ENCODE results near the gene CDKN2AIPNL.

CDKN2AIPNL gene

DNA sequence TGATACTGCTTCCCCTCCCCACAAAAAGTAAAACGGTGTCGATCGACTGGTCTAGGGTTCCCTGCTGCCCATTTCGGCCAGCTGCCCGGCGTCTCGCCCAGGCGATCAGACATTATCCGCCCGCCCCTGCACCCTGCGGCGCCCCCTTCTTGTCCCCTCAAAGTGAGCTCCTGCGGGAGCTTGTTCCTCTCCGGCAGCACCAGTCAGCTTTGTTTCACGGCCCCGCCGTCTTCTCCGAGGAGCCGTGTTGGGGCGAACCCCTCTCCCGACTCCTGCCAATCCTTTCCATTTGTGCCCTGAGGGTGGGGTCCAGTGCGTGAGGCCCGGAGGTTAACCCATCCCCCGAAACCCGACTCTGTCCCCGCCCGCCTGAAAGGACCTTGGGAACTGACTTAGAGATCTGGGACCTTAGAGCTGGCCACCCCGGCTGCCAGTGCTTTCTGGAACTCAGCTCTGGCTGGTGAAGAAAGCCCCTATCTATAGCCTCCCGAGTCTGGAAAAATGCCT is 39.8 kb downstream of the CDKN2AIPNL start:
- Histone ChIP-seq H3K9me3 (ENCODE audit: insufficient read depth, low read depth, low read length) (no peaks in the 10 kb centered on the region), H3K9ac (ENCODE audit: low read length) (peak overlapping the region; percentile 98), H2AK5ac (ENCODE audit: low read length) (peak overlapping the region; percentile 70), H3K36me3 (ENCODE audit: control insufficient read depth in 1 of 2, insufficient read depth in 2 of 2, low read length in 2 of 2) (peaks cover 5 to 7% of the 10 kb centered on the region in 2 experiments), H3K27me3 (ENCODE audit: insufficient read depth, low read length) (no peaks in the 10 kb centered on the region), H2BK5ac (ENCODE audit: low read depth, low read length, poor library complexity) (peak overlapping the region; percentile 91), H3K14ac (ENCODE audit: low read length) (peak overlapping the region; percentile 90), H3K4me1 (ENCODE audit: control insufficient read depth in 1 of 2, insufficient read depth in 2 of 2, low read length in 2 of 2) (peaks cover 0 to 3% of the 10 kb centered on the region in 2 experiments), H4K8ac (ENCODE audit: low read depth, low read length) (peak overlapping the region; percentile 83), H3K4ac (ENCODE audit: low read depth, low read length) (peak overlapping the region; percentile 93), H2AFZ (ENCODE audit: insufficient read depth, low read length, poor library complexity) (peak overlapping the region; percentile 64), H3K18ac (ENCODE audit: low read length) (peak overlapping the region; percentile 83), H2BK120ac (ENCODE audit: insufficient read depth, low read length, poor library complexity) (peak overlapping the region; percentile 82), H3K4me2 (ENCODE audit: low read length) (peak overlapping the region; percentile 61), H4K12ac (ENCODE audit: low read depth, low read length) (peak overlapping the region; percentile 85), H4K91ac (ENCODE audit: low read depth, low read length) (peak overlapping the region; percentile 88), H3K79me2 (ENCODE audit: control insufficient read depth, insufficient read depth, low read length, poor library complexity) (peaks cover 11% of the 10 kb centered on the region), H3K27ac (ENCODE audit: low read depth, low read length) (peak overlapping the region; percentile 94), H3K4me3 (ENCODE audit: low read depth, low read length) (peak overlapping the region; percentile 90), H3K23ac (ENCODE audit: low read length) (no peak overlapping the region), H2BK12ac (ENCODE audit: low read length) (no peak overlapping the region), H3K79me1 (ENCODE audit: low read length) (peaks cover 11% of the 10 kb centered on the region)
- WGBS (ENCODE audit: extremely low coverage, insufficient coverage, insufficient read length): no CpG with 5 or more reads among the region's 29 CpGs
- DNase-seq: peak; percentile 36 to 54

DNA sequence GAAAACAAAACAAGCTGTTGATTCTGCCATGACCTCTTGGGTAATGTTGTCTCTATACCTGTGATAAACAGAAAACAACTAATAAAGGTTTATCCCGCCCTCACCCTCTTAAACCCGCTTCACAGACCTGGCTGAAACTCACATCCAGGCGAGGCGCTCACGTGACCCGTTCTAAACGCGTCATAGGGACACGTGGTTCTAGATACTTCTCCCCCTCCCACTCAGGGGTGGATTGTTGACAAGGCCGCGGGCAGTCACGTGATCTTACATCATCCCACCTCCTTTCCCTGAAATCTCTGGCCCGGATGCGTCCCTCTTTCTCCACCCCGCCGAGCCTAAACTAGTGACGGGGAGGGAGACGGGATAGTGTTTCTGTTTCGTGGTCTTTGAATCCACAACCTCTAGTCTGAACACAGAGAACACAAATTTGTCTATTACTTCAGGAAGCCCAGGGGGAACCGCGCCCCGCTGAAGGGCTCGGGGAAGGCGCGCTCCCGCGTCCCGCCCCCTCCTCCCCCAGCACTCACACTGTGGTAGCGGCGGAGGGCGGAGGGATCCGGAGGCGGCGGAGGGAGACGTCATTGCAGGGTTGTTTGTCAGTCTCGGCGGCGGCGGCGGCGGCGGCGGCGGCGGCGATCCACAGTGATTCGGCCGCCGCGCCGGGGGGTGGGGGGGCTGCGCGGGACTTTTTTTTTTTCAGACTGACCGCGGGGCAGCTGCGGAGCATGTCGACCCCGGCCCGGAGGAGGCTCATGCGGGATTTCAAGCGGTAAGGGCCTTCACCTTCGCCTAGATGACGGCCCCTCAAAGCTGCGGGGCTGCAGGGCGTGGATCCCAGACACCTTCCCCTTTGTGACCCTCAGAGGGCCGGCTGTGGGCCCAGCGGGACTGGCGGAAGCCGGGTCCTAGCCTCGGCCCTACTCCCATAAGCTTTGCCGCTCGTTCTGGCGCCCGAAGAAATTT is 40.5 kb downstream of the CDKN2AIPNL start, which contains the start of gene UBE2B:
TSS of gene UBE2B (plus strand) at position 699 of the 963 bp plus-strand sequence. CDS start at position 726, 27 bp downstream.
- no peak within 1 kb of the TSS for H3K23ac ChIP-seq (ENCODE audit: low read length)
- peak within 1 kb of the TSS; percentile 83 for H4K8ac ChIP-seq (ENCODE audit: low read depth, low read length)
- peak within 1 kb of the TSS; percentile 94 for H3K27ac ChIP-seq (ENCODE audit: low read depth, low read length)
- H3K18ac ChIP-seq (ENCODE audit: low read length): peak within 1 kb of the TSS; percentile 83
- peak within 1 kb of the TSS; percentile 91 for H2BK5ac ChIP-seq (ENCODE audit: low read depth, low read length, poor library complexity)
- peak within 1 kb of the TSS; percentile 88 for H4K91ac ChIP-seq (ENCODE audit: low read depth, low read length)
- H3K4me1 ChIP-seq (ENCODE audit: control insufficient read depth in 1 of 2, insufficient read depth in 2 of 2, low read length in 2 of 2): peaks cover 0 to 3% of the 10 kb centered on the region in 2 experiments
- WGBS (ENCODE audit: extremely low coverage, insufficient coverage, insufficient read length): no CpG with 5 or more reads among the region's 74 CpGs
- peak within 1 kb of the TSS; percentile 5 for H2BK12ac ChIP-seq (ENCODE audit: low read length)
- peak within 1 kb of the TSS; percentile 90 for H3K14ac ChIP-seq (ENCODE audit: low read length)
- H3K27me3 ChIP-seq (ENCODE audit: insufficient read depth, low read length): no peaks in the 10 kb centered on the region
- peaks cover 5 to 7% of the 10 kb centered on the region in 2 experiments for H3K36me3 ChIP-seq (ENCODE audit: control insufficient read depth in 1 of 2, insufficient read depth in 2 of 2, low read length in 2 of 2)
- H3K9me3 ChIP-seq (ENCODE audit: insufficient read depth, low read depth, low read length): no peaks in the 10 kb centered on the region
- peak within 1 kb of the TSS; percentile 85 for H4K12ac ChIP-seq (ENCODE audit: low read depth, low read length)
- peak within 1 kb of the TSS; percentile 93 for H3K4ac ChIP-seq (ENCODE audit: low read depth, low read length)
- peak within 1 kb of the TSS; percentile 98 for H3K9ac ChIP-seq (ENCODE audit: low read length)
- H3K4me3 ChIP-seq (ENCODE audit: low read depth, low read length): peak within 1 kb of the TSS; percentile 90
- H3K4me2 ChIP-seq (ENCODE audit: low read length): peak within 1 kb of the TSS; percentile 82
- peaks cover 14% of the 10 kb centered on the region for H3K79me2 ChIP-seq (ENCODE audit: control insufficient read depth, insufficient read depth, low read length, poor library complexity)
- H2AK5ac ChIP-seq (ENCODE audit: low read length): peak within 1 kb of the TSS; percentile 70
- peaks cover 13% of the 10 kb centered on the region for H3K79me1 ChIP-seq (ENCODE audit: low read length)
- H2BK120ac ChIP-seq (ENCODE audit: insufficient read depth, low read length, poor library complexity): peak within 1 kb of the TSS; percentile 82
- peak within 1 kb of the TSS; percentile 64 for H2AFZ ChIP-seq (ENCODE audit: insufficient read depth, low read length, poor library complexity)
- peak; percentile 99 for DNase-seq

GRCh38 chr5:134370311-134370870 is 41.3 kb downstream of the CDKN2AIPNL start:
- WGBS (ENCODE audit: extremely low coverage, insufficient coverage, insufficient read length): no CpG with 5 or more reads among the region's 5 CpGs
- Histone ChIP-seq H2AK5ac (ENCODE audit: low read length) (no peak overlapping the region), H4K91ac (ENCODE audit: low read depth, low read length) (peak overlapping the region; percentile 30), H3K79me1 (ENCODE audit: low read length) (peaks cover 13% of the 10 kb centered on the region), H4K8ac (ENCODE audit: low read depth, low read length) (peak overlapping the region; percentile 63), H3K4me2 (ENCODE audit: low read length) (peak overlapping the region; percentile 82), H2BK5ac (ENCODE audit: low read depth, low read length, poor library complexity) (no peak overlapping the region), H3K23ac (ENCODE audit: low read length) (no peak overlapping the region), H3K4me3 (ENCODE audit: low read depth, low read length) (no peak overlapping the region), H3K27me3 (ENCODE audit: insufficient read depth, low read length) (no peaks in the 10 kb centered on the region), H2BK12ac (ENCODE audit: low read length) (no peak overlapping the region), H2AFZ (ENCODE audit: insufficient read depth, low read length, poor library complexity) (no peak overlapping the region), H3K4me1 (ENCODE audit: control insufficient read depth in 1 of 2, insufficient read depth in 2 of 2, low read length in 2 of 2) (peaks cover 0 to 3% of the 10 kb centered on the region in 2 experiments), H4K12ac (ENCODE audit: low read depth, low read length) (peak overlapping the region; percentile 15), H3K79me2 (ENCODE audit: control insufficient read depth, insufficient read depth, low read length, poor library complexity) (peaks cover 14% of the 10 kb centered on the region), H3K36me3 (ENCODE audit: control insufficient read depth in 1 of 2, insufficient read depth in 2 of 2, low read length in 2 of 2) (peaks cover 3 to 4% of the 10 kb centered on the region in 2 experiments), H3K27ac (ENCODE audit: low read depth, low read length) (peak overlapping the region; percentile 26), H3K9me3 (ENCODE audit: insufficient read depth, low read depth, low read length) (no peaks in the 10 kb centered on the region), H3K14ac (ENCODE audit: low read length) (no peak overlapping the region), H3K18ac (ENCODE audit: low read length) (no peak overlapping the region), H3K4ac (ENCODE audit: low read depth, low read length) (no peak overlapping the region), H2BK120ac (ENCODE audit: insufficient read depth, low read length, poor library complexity) (no peak overlapping the region), H3K9ac (ENCODE audit: low read length) (no peak overlapping the region)
- DNase-seq: no peak

DNA sequence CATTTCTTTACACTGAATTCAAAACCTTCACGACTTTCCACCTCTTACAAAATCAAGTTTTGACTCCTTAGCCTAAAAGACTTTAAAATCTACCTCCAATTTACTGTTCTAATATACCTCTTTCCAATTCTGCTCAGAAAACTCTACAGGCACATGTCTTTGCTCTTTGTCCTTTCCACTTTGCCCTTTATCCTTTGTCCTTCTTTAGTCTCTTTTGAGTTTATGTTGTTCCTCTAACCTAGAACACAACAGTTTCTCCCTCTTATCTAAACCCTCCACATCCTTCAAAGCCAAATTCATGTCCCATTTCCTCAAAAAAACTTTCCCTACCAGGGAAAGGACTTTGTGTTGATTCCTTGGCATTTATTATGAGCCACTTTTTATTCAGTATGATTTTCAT is 46.1 kb downstream of the CDKN2AIPNL start:
- H4K8ac ChIP-seq (ENCODE audit: low read depth, low read length): no peak overlapping the region
- DNase-seq: no peak
- WGBS (ENCODE audit: extremely low coverage, insufficient coverage, insufficient read length): 100% methylated on average over 1 of the region's 1 CpG

More for the DNA sequence above, 46.1 kb downstream of the CDKN2AIPNL start:
- Histone ChIP-seq H3K79me2 (ENCODE audit: control insufficient read depth, insufficient read depth, low read length, poor library complexity) (peaks cover 3% of the 10 kb centered on the region), H2BK5ac (ENCODE audit: low read depth, low read length, poor library complexity) (no peak overlapping the region), H3K4me1 (ENCODE audit: control insufficient read depth in 1 of 2, insufficient read depth in 2 of 2, low read length in 2 of 2) (peaks cover 0 to 3% of the 10 kb centered on the region in 2 experiments), H3K14ac (ENCODE audit: low read length) (no peak overlapping the region), H3K27me3 (ENCODE audit: insufficient read depth, low read length) (no peaks in the 10 kb centered on the region), H2AK5ac (ENCODE audit: low read length) (no peak overlapping the region), H3K18ac (ENCODE audit: low read length) (no peak overlapping the region), H3K9ac (ENCODE audit: low read length) (no peak overlapping the region), H3K9me3 (ENCODE audit: insufficient read depth, low read depth, low read length) (no peaks in the 10 kb centered on the region), H3K4me2 (ENCODE audit: low read length) (no peak overlapping the region), H2AFZ (ENCODE audit: insufficient read depth, low read length, poor library complexity) (no peak overlapping the region), H3K4me3 (ENCODE audit: low read depth, low read length) (no peak overlapping the region), H4K91ac (ENCODE audit: low read depth, low read length) (no peak overlapping the region), H2BK12ac (ENCODE audit: low read length) (no peak overlapping the region), H3K4ac (ENCODE audit: low read depth, low read length) (no peak overlapping the region), H2BK120ac (ENCODE audit: insufficient read depth, low read length, poor library complexity) (no peak overlapping the region), H4K12ac (ENCODE audit: low read depth, low read length) (no peak overlapping the region), H3K79me1 (ENCODE audit: low read length) (peaks cover 3% of the 10 kb centered on the region), H3K36me3 (ENCODE audit: control insufficient read depth in 1 of 2, insufficient read depth in 2 of 2, low read length in 2 of 2) (no peaks in the 10 kb centered on the region), H3K23ac (ENCODE audit: low read length) (no peak overlapping the region), H3K27ac (ENCODE audit: low read depth, low read length) (no peak overlapping the region)

All from trophoblast cell (in vitro differentiated cells and primary cell).